Activated naive CD8-positive, alpha-beta T cell treated with anti-CD3 and anti-CD28 coated beads, Interleukin-2, amount 50 U/mL, for 24 hours (primary cell): ENCODE data around the gene CD36.

Experiments used
- ATAC-seq: fragments of 150-1000 bp; cut with Tn5 transposase; one replicate; pipeline ENCODE4 v1.10.0; 2021
- DNase-seq: peaks from one replicate; pipeline ENCODE4 v3.0.0; 2021
- H3K27ac Mint-ChIP-seq: one replicate; pipeline ENCODE4 v1.8.0; 2021; ENCODE audit warnings: mild to moderate bottlenecking, mixed read lengths
- H3K27me3 Mint-ChIP-seq: one replicate; pipeline ENCODE4 v1.8.0; 2021; ENCODE audit warnings: mixed read lengths
- H3K36me3 Mint-ChIP-seq: one replicate; pipeline ENCODE4 v1.8.0; 2021; ENCODE audit warnings: low read depth, mixed read lengths
- H3K4me1 Mint-ChIP-seq: one replicate; pipeline ENCODE4 v1.8.0; 2021; ENCODE audit warnings: mixed read lengths
- H3K4me3 Mint-ChIP-seq: one replicate; pipeline ENCODE4 v1.8.0; 2021; ENCODE audit warnings: mild to moderate bottlenecking, moderate library complexity, mixed read lengths
- H3K9me3 Mint-ChIP-seq: one replicate; pipeline ENCODE4 v1.8.0; 2021; ENCODE audit warnings: mixed read lengths

CD36 gene

GRCh38 chr7:80679921-80680907, 41.8 kb downstream of the CD36 start:
- Mint-ChIP-seq H3K4me1 (no peaks in the 10 kb centered on the region), H3K9me3 (no peaks in the 10 kb centered on the region), H3K36me3 (no peaks in the 10 kb centered on the region), H3K27ac (no peak overlapping the region), H3K4me3 (no peak overlapping the region), H3K27me3 (no peaks in the 10 kb centered on the region)
- DNase-seq: no peak
- no peak for ATAC-seq

GRCh38 chr7:80681272-80681885, 42.9 kb downstream of the CD36 start:
- H3K4me1 Mint-ChIP-seq: no peaks in the 10 kb centered on the region
- H3K27ac Mint-ChIP-seq: no peak overlapping the region
- DNase-seq (no peak), ATAC-seq (no peak)
- H3K36me3 Mint-ChIP-seq: no peaks in the 10 kb centered on the region
- H3K9me3 Mint-ChIP-seq: no peaks in the 10 kb centered on the region
- H3K27me3 Mint-ChIP-seq: no peaks in the 10 kb centered on the region
- H3K4me3 Mint-ChIP-seq: no peak overlapping the region

GRCh38 chr7:80682744-80683143, 44.3 kb downstream of the CD36 start:
- Mint-ChIP-seq H3K36me3 (no peaks in the 10 kb centered on the region), H3K27me3 (no peaks in the 10 kb centered on the region), H3K4me3 (no peak overlapping the region), H3K27ac (no peak overlapping the region), H3K9me3 (no peaks in the 10 kb centered on the region), H3K4me1 (no peaks in the 10 kb centered on the region)
- DNase-seq (no peak), ATAC-seq (no peak)

GRCh38 chr7:80686576-80686975, 48.1 kb downstream of the CD36 start:
- DNase-seq: no peak
- Mint-ChIP-seq H3K4me3 (no peak overlapping the region), H3K36me3 (no peaks in the 10 kb centered on the region), H3K27ac (no peak overlapping the region), H3K9me3 (no peaks in the 10 kb centered on the region), H3K4me1 (no peaks in the 10 kb centered on the region), H3K27me3 (peaks cover 1% of the 10 kb centered on the region)
- ATAC-seq: no peak

- H3K27ac Mint-ChIP-seq: no peak overlapping the region
- ATAC-seq: no peak
- DNase-seq: no peak
Observed at GRCh38 chr7:80699045-80699638, 60.7 kb downstream of the CD36 start.

GRCh38 chr7:80699721-80700256, 61.3 kb downstream of the CD36 start:
- Mint-ChIP-seq H3K9me3 (no peaks in the 10 kb centered on the region), H3K27me3 (peaks cover 4% of the 10 kb centered on the region), H3K27ac (no peak overlapping the region), H3K4me1 (no peaks in the 10 kb centered on the region), H3K36me3 (no peaks in the 10 kb centered on the region), H3K4me3 (no peak overlapping the region)
- ATAC-seq (no peak), DNase-seq (no peak)

More at GRCh38 chr7:80699045-80699638, 60.7 kb downstream of the CD36 start:
- Mint-ChIP-seq H3K4me3 (no peak overlapping the region), H3K27me3 (peaks cover 4% of the 10 kb centered on the region), H3K4me1 (no peaks in the 10 kb centered on the region), H3K36me3 (no peaks in the 10 kb centered on the region), H3K9me3 (no peaks in the 10 kb centered on the region)

- Mint-ChIP-seq H3K4me1 (no peaks in the 10 kb centered on the region), H3K27me3 (peaks cover 4% of the 10 kb centered on the region), H3K4me3 (no peak overlapping the region), H3K9me3 (no peaks in the 10 kb centered on the region), H3K36me3 (no peaks in the 10 kb centered on the region), H3K27ac (no peak overlapping the region)
- DNase-seq: no peak
- no peak for ATAC-seq
Observed at GRCh38 chr7:80703272-80703671, 64.8 kb downstream of the CD36 start.

- H3K36me3 Mint-ChIP-seq: no peaks in the 10 kb centered on the region
- peaks cover 2% of the 10 kb centered on the region for H3K27me3 Mint-ChIP-seq
- H3K4me3 Mint-ChIP-seq: no peak overlapping the region
- ATAC-seq (no peak), DNase-seq (no peak)
- no peak overlapping the region for H3K27ac Mint-ChIP-seq
- H3K4me1 Mint-ChIP-seq: no peaks in the 10 kb centered on the region
- no peaks in the 10 kb centered on the region for H3K9me3 Mint-ChIP-seq
Observed at GRCh38 chr7:80705130-80705781, 66.8 kb downstream of the CD36 start.

GRCh38 chr7:80707318-80707717, 68.9 kb downstream of the CD36 start:
- no peak for DNase-seq
- Mint-ChIP-seq H3K9me3 (no peaks in the 10 kb centered on the region), H3K4me1 (no peaks in the 10 kb centered on the region), H3K27me3 (peaks cover 2% of the 10 kb centered on the region), H3K27ac (no peak overlapping the region), H3K4me3 (no peak overlapping the region), H3K36me3 (no peaks in the 10 kb centered on the region)
- no peak for ATAC-seq

- H3K27me3 Mint-ChIP-seq: peaks cover 2% of the 10 kb centered on the region
- DNase-seq: no peak
- no peak overlapping the region for H3K4me3 Mint-ChIP-seq
- ATAC-seq: no peak
- H3K36me3 Mint-ChIP-seq: peaks cover 5% of the 10 kb centered on the region
- peaks cover 4% of the 10 kb centered on the region for H3K9me3 Mint-ChIP-seq
- no peaks in the 10 kb centered on the region for H3K4me1 Mint-ChIP-seq
- H3K27ac Mint-ChIP-seq: no peak overlapping the region
Observed at GRCh38 chr7:80708123-80708522, 69.7 kb downstream of the CD36 start.

GRCh38 chr7:80711531-80711930, 73.1 kb downstream of the CD36 start:
- ATAC-seq (no peak), DNase-seq (no peak)
- peaks cover 4% of the 10 kb centered on the region for H3K9me3 Mint-ChIP-seq
- no peaks in the 10 kb centered on the region for H3K4me1 Mint-ChIP-seq
- H3K27ac Mint-ChIP-seq: no peak overlapping the region
- peaks cover 5% of the 10 kb centered on the region for H3K36me3 Mint-ChIP-seq
- no peak overlapping the region for H3K4me3 Mint-ChIP-seq
- H3K27me3 Mint-ChIP-seq: peaks cover 2% of the 10 kb centered on the region

GRCh38 chr7:80719261-80719660, 80.8 kb downstream of the CD36 start:
- no peak overlapping the region for H3K27ac Mint-ChIP-seq
- no peaks in the 10 kb centered on the region for H3K27me3 Mint-ChIP-seq
- H3K36me3 Mint-ChIP-seq: no peaks in the 10 kb centered on the region
- no peak overlapping the region for H3K4me3 Mint-ChIP-seq
- no peak for DNase-seq
- no peaks in the 10 kb centered on the region for H3K4me1 Mint-ChIP-seq
- no peak for ATAC-seq
- H3K9me3 Mint-ChIP-seq: no peaks in the 10 kb centered on the region

GRCh38 chr7:80720146-80720545, 81.7 kb downstream of the CD36 start:
- H3K27me3 Mint-ChIP-seq: no peaks in the 10 kb centered on the region

GRCh38 chr7:80721883-80722615, 83.6 kb downstream of the CD36 start:
- no peak for ATAC-seq
- no peaks in the 10 kb centered on the region for H3K4me1 Mint-ChIP-seq
- H3K36me3 Mint-ChIP-seq: no peaks in the 10 kb centered on the region
- no peaks in the 10 kb centered on the region for H3K9me3 Mint-ChIP-seq
- H3K27me3 Mint-ChIP-seq: no peaks in the 10 kb centered on the region
- no peak for DNase-seq
- H3K4me3 Mint-ChIP-seq: no peak overlapping the region
- H3K27ac Mint-ChIP-seq: no peak overlapping the region

More at GRCh38 chr7:80720146-80720545, 81.7 kb downstream of the CD36 start:
- H3K4me1 Mint-ChIP-seq: no peaks in the 10 kb centered on the region
- no peaks in the 10 kb centered on the region for H3K36me3 Mint-ChIP-seq
- no peak for DNase-seq
- H3K27ac Mint-ChIP-seq: no peak overlapping the region
- no peaks in the 10 kb centered on the region for H3K9me3 Mint-ChIP-seq
- H3K4me3 Mint-ChIP-seq: no peak overlapping the region
- no peak for ATAC-seq
